T-cell (primary cell): ENCODE measurements around the gene HSPB1. TPM values are rescaled to one million over a fixed set of nuclear protein-coding genes. Genes with fewer than 3 reads are reported as not detected.
A peak's percentile ranks its signal among the peaks of the same experiment; 100 is the strongest.

Source experiments
- ATAC-seq, 4 experiments: fragments of 200-7000 bp in 3 of 4; fragments of 150-1000 bp in 1 of 4; cut with Tn5 transposase; replicated peaks in 1 of 4; 1 replicate in 3 of 4; 2 replicates in 1 of 4; pipeline ENCODE4 v1.10.0; 2021; ENCODE audit warnings: moderate library complexity in 3 of 4, mild to moderate bottlenecking in 2 of 4, moderate number of reproducible peaks in 1 of 4
- CTCF ChIA-PET, 2 donors: fragments of 300-600 bp; sonication (Branson Sonifier 250); formaldehyde crosslinking; loops; one replicate each; lab custom pipeline; 2022; ENCODE audit warnings: antibody characterized with exemption in 2 of 2; lab: Charles Lee
- POLR2A ChIA-PET, 2 donors: fragments of 300-600 bp; sonication (Branson Sonifier 250); formaldehyde crosslinking; loops; one replicate each; lab custom pipeline; 2022; ENCODE audit warnings: antibody characterized with exemption in 2 of 2; lab: Charles Lee
- DNase-seq, 35 experiments: peaks; one replicate each; pipeline versions ENCODE4 v3.0.0 to v3.0.0-alpha.2; 2013 to 2023
- H3K27ac ChIP-seq: one replicate; pipeline ENCODE4 v1.5.1; 2013; ENCODE audit warnings: low read length
- H3K27me3 ChIP-seq, 2 experiments: replicated peaks in 1 of 2; 1 replicate in 1 of 2; 2 replicates in 1 of 2; pipeline versions ENCODE4 v1.6.1 to v1.7.0; 2013; ENCODE audit warnings: low read length in 1 of 2, mixed read lengths in 1 of 2; ENCODE audit not compliant: control insufficient read depth in 2 of 2, insufficient read depth in 2 of 2; ENCODE audit errors: extremely low read depth in 1 of 2
- H3K36me3 ChIP-seq, 2 donors: 1 replicate in 1 of 2; 2 replicates in 1 of 2; pipeline versions ENCODE4 v1.6.1 to v1.7.0; 2013; ENCODE audit warnings: low read length in 1 of 2; ENCODE audit not compliant: control insufficient read depth in 2 of 2, insufficient read depth in 1 of 2; ENCODE audit errors: extremely low read depth in 1 of 2
- H3K4me1 ChIP-seq, 2 experiments: 1 replicate in 1 of 2; 2 replicates in 1 of 2; pipeline versions ENCODE4 v1.6.1 to v1.7.0; 2013; ENCODE audit warnings: low read length in 2 of 2, mixed read lengths in 1 of 2; ENCODE audit not compliant: insufficient read depth in 2 of 2, control insufficient read depth in 1 of 2; ENCODE audit errors: extremely low read depth in 1 of 2
- H3K4me3 ChIP-seq, 2 donors: 1 replicate in 1 of 2; 2 replicates in 1 of 2; pipeline versions ENCODE4 v1.5.1 to v1.7.0; 2013; ENCODE audit warnings: mild to moderate bottlenecking in 2 of 2, low read length in 1 of 2, moderate library complexity in 1 of 2; ENCODE audit not compliant: control insufficient read depth in 1 of 2; ENCODE audit errors: extremely low read depth in 1 of 2
- H3K9me3 ChIP-seq: 2 replicates; pipeline ENCODE4 v1.7.0; 2013
- H3K27ac Mint-ChIP-seq, 2 donors: one replicate each; pipeline ENCODE4 v1.8.0; 2020 to 2021; ENCODE audit warnings: mild to moderate bottlenecking in 2 of 2, mixed read lengths in 2 of 2
- H3K27me3 Mint-ChIP-seq, 2 donors: one replicate each; pipeline ENCODE4 v1.8.0; 2021 to 2022; ENCODE audit warnings: mixed read lengths in 2 of 2
- H3K36me3 Mint-ChIP-seq: one replicate; pipeline ENCODE4 v1.8.0; 2021; ENCODE audit warnings: mixed read lengths
- H3K4me1 Mint-ChIP-seq, 3 donors: one replicate each; pipeline ENCODE4 v1.8.0; 2020 to 2022; ENCODE audit warnings: mixed read lengths in 3 of 3, mild to moderate bottlenecking in 1 of 3
- H3K4me3 Mint-ChIP-seq, 3 donors: one replicate each; pipeline ENCODE4 v1.8.0; 2020 to 2022; ENCODE audit warnings: mild to moderate bottlenecking in 3 of 3, mixed read lengths in 3 of 3, moderate library complexity in 3 of 3
- H3K9me3 Mint-ChIP-seq, 3 donors: one replicate each; pipeline ENCODE4 v1.8.0; 2020 to 2022; ENCODE audit warnings: mixed read lengths in 3 of 3
- WGBS: methylation state at CpG from one replicate; pipeline ENCODE4 v1.1.5; 2013; ENCODE audit warnings: missing lambda C conversion rate; ENCODE audit not compliant: insufficient coverage; 5-methylcytosine and 5-hydroxymethylcytosine counted together
- total RNA-seq, 35 experiments: library from RNA in 6 of 35; stranded (reverse) in 6 of 35; fragments of 120-200 nt in 1 of 35; gene quantifications; one replicate each; pipeline versions ENCODE4 v1.2.1 to v1.2.4 and lab custom pipeline; 2013 to 2026

Gene HSPB1
- total RNA-seq (10 to 100 TPM; 38.1 to 43.6 (median 40.1) TPM), total RNA-seq (lab: John Stamatoyannopoulos, UW) (2.2 to 22.0 (median 6.6) reads per million in 29 experiments)
- 12.9 TPM for total RNA-seq (2013)

GRCh38 chr7:76302347-76303201 is at the start of gene HSPB1:
TSS of gene HSPB1 (plus strand) at chr7:76302673. CDS start at chr7:76302713, 40 bp downstream.
- under 1% methylated on average over 71 of the region's 75 CpGs for WGBS
- ChIA-PET CTCF (no interaction called here), POLR2A (interaction anchor here in 1 of 2 donors (0.6 kb wide), 1 partner anchor 254 kb away, joined by 7 read pairs; no protein-coding TSS in a partner anchor)
- Mint-ChIP-seq H3K27ac (peak within 1 kb of the TSS; percentile 91 to 92), H3K9me3 (no peaks in the 10 kb centered on the region), H3K27me3 (no peaks in the 10 kb centered on the region), H3K4me1 (peaks cover 16 to 17% (median 17%) of the 10 kb centered on the region in 3 donors), H3K4me3 (peak within 1 kb of the TSS; percentile 88 to 95 (median 89)), H3K36me3 (no peaks in the 10 kb centered on the region)
- H3K4me3 ChIP-seq: peak within 1 kb of the TSS; percentile 79
- H3K27ac ChIP-seq: peak within 1 kb of the TSS; percentile 47
- H3K9me3 ChIP-seq: no peaks in the 10 kb centered on the region
- H3K27me3 ChIP-seq: no peaks in the 10 kb centered on the region
- DNase-seq (peak; percentile 28 to 78 (median 55)), ATAC-seq (peak; percentile 51 to 58 (median 53))
- no peaks in the 10 kb centered on the region for H3K36me3 ChIP-seq
- H3K4me1 ChIP-seq: peaks cover 13 to 28% of the 10 kb centered on the region in 2 experiments

GRCh38 chr7:76254781-76255180 is 47.7 kb upstream of the HSPB1 start:
- no peaks in the 10 kb centered on the region for H3K36me3 Mint-ChIP-seq
- H3K27ac ChIP-seq: no peak overlapping the region
- H3K9me3 ChIP-seq: no peaks in the 10 kb centered on the region
- H3K27me3 Mint-ChIP-seq: peaks cover 20 to 27% of the 10 kb centered on the region in 2 donors
- H3K4me3 ChIP-seq: no peak overlapping the region
- H3K9me3 Mint-ChIP-seq: no peaks in the 10 kb centered on the region
- peaks cover 0 to 2% (median 0%) of the 10 kb centered on the region in 3 donors for H3K4me1 Mint-ChIP-seq
- POLR2A ChIA-PET: interaction anchor here in 1 of 2 donors (0.6 kb wide), 2 partner anchors 62 to 65 kb away, joined by 3 to 5 read pairs; no protein-coding TSS in a partner anchor
- H3K27ac Mint-ChIP-seq: no peak overlapping the region
- no peak for DNase-seq
- ATAC-seq: no peak
- H3K27me3 ChIP-seq: peaks cover 0 to 33% of the 10 kb centered on the region in 2 experiments
- H3K4me3 Mint-ChIP-seq: no peak overlapping the region
- H3K36me3 ChIP-seq: no peaks in the 10 kb centered on the region
- H3K4me1 ChIP-seq: peaks cover 0 to 4% of the 10 kb centered on the region in 2 experiments
- 55% methylated on average over 2 of the region's 4 CpGs for WGBS
- CTCF ChIA-PET: interaction anchor here in 1 of 2 donors (0.6 kb wide), 2 partner anchors 78 to 451 kb away, joined by 3 to 4 read pairs; no protein-coding TSS in a partner anchor

- 63% methylated on average over 5 of the region's 8 CpGs for WGBS
- ChIA-PET CTCF (no interaction called here), POLR2A (interaction anchor here in 1 of 2 donors (0.7 kb wide), 1 partner anchor 97 kb away, joined by 8 read pairs; no protein-coding TSS in a partner anchor)
- Histone ChIP-seq H3K9me3 (no peaks in the 10 kb centered on the region), H3K4me1 (peaks cover 0 to 12% of the 10 kb centered on the region in 2 experiments), H3K4me3 (no peak overlapping the region), H3K36me3 (no peaks in the 10 kb centered on the region), H3K27ac (no peak overlapping the region), H3K27me3 (peaks cover 0 to 54% of the 10 kb centered on the region in 2 experiments)
- no peak overlapping the region for H3K4me3 Mint-ChIP-seq
- no peak overlapping the region for H3K27ac Mint-ChIP-seq
- ATAC-seq: no peak
- no peaks in the 10 kb centered on the region for H3K9me3 Mint-ChIP-seq
- H3K27me3 Mint-ChIP-seq: peaks cover 30 to 40% of the 10 kb centered on the region in 2 donors
- no peaks in the 10 kb centered on the region for H3K36me3 Mint-ChIP-seq
- peaks cover 0 to 2% (median 0%) of the 10 kb centered on the region in 3 donors for H3K4me1 Mint-ChIP-seq
- DNase-seq: no peak
These were observed 44.5 kb upstream of the HSPB1 start for GRCh38 chr7:76257973-76258372.

GRCh38 chr7:76259124-76260093 is 43.1 kb upstream of the HSPB1 start:
- H3K4me3 ChIP-seq: no peak overlapping the region
- H3K9me3 Mint-ChIP-seq: no peaks in the 10 kb centered on the region
- ATAC-seq: no peak
- peak overlapping the region in 1 of 3 donors; percentile 56 for H3K4me3 Mint-ChIP-seq
- H3K9me3 ChIP-seq: no peaks in the 10 kb centered on the region
- peaks cover 34 to 47% of the 10 kb centered on the region in 2 donors for H3K27me3 Mint-ChIP-seq
- DNase-seq: no peak
- H3K27ac ChIP-seq: no peak overlapping the region
- CTCF ChIA-PET: interaction anchor here in 1 of 2 donors (0.7 kb wide), 2 partner anchors 53 to 134 kb away, joined by 4 read pairs; no protein-coding TSS in a partner anchor
- H3K36me3 Mint-ChIP-seq: no peaks in the 10 kb centered on the region
- peaks cover 0 to 58% of the 10 kb centered on the region in 2 experiments for H3K27me3 ChIP-seq
- POLR2A ChIA-PET: no interaction called here
- H3K4me1 ChIP-seq: peaks cover 0 to 12% of the 10 kb centered on the region in 2 experiments
- WGBS: 24% methylated on average over 32 of the region's 50 CpGs
- no peaks in the 10 kb centered on the region for H3K36me3 ChIP-seq
- peak overlapping the region in 1 of 2 donors; percentile 36 for H3K27ac Mint-ChIP-seq
- peaks cover 0 to 2% (median 0%) of the 10 kb centered on the region in 3 donors for H3K4me1 Mint-ChIP-seq

GRCh38 chr7:76260171-76260703 is 42.2 kb upstream of the HSPB1 start:
- Mint-ChIP-seq H3K4me1 (peaks cover 0 to 2% (median 0%) of the 10 kb centered on the region in 3 donors), H3K27me3 (peaks cover 35 to 52% of the 10 kb centered on the region in 2 donors), H3K27ac (no peak overlapping the region), H3K4me3 (peak overlapping the region in 1 of 3 donors; percentile 30), H3K9me3 (no peaks in the 10 kb centered on the region), H3K36me3 (no peaks in the 10 kb centered on the region)
- CTCF ChIA-PET: interaction anchor here in 1 of 2 donors (0.7 kb wide), 2 partner anchors 52 to 133 kb away, joined by 4 read pairs; no protein-coding TSS in a partner anchor
- peak; percentile 64 to 80 (median 72) for ATAC-seq
- Histone ChIP-seq H3K4me3 (peak overlapping the region in 1 of 2 donors; percentile 23), H3K9me3 (no peaks in the 10 kb centered on the region), H3K27me3 (peaks cover 0 to 64% of the 10 kb centered on the region in 2 experiments), H3K27ac (no peak overlapping the region), H3K4me1 (peaks cover 0 to 12% of the 10 kb centered on the region in 2 experiments), H3K36me3 (no peaks in the 10 kb centered on the region)
- POLR2A ChIA-PET: no interaction called here
- WGBS: 9% methylated on average over 13 of the region's 28 CpGs
- DNase-seq: peak in 33 of 35 experiments; percentile 8 to 63 (median 40)
